Endometrium (tissue), 2 donors: ENCODE results near the gene SUFU.

Source experiments
- FAIRE-seq: peaks from 2 replicates; lab custom pipeline; 2012; peaks lifted over from hg19 to GRCh38; lab: Jason Lieb, UNC
- donor health status: control.
- donor health status: control.

The SUFU gene

DNA sequence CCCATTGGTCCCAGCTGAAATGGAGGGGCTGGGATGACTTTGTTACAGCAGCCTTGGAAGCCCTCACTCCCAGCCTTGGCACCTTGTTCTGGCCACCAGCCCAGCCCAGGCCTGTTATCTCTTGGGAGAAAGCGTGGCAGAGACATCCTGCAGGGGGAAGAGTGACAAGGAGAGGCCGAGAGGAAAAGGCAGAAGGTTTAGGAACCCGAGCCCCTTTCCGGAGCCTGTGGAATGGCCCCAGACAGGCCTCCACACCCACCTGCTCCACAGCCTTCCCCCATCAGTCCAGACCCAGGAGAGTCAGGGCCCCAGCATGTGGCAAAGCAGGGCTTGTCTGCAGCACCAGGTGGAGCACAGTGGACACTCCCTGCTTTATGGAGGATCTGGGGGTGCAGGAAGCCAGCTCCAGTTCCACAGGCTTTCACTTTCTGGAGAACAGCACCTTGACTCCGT, 116.4 kb downstream of the SUFU start:
- no peak for FAIRE-seq

DNA sequence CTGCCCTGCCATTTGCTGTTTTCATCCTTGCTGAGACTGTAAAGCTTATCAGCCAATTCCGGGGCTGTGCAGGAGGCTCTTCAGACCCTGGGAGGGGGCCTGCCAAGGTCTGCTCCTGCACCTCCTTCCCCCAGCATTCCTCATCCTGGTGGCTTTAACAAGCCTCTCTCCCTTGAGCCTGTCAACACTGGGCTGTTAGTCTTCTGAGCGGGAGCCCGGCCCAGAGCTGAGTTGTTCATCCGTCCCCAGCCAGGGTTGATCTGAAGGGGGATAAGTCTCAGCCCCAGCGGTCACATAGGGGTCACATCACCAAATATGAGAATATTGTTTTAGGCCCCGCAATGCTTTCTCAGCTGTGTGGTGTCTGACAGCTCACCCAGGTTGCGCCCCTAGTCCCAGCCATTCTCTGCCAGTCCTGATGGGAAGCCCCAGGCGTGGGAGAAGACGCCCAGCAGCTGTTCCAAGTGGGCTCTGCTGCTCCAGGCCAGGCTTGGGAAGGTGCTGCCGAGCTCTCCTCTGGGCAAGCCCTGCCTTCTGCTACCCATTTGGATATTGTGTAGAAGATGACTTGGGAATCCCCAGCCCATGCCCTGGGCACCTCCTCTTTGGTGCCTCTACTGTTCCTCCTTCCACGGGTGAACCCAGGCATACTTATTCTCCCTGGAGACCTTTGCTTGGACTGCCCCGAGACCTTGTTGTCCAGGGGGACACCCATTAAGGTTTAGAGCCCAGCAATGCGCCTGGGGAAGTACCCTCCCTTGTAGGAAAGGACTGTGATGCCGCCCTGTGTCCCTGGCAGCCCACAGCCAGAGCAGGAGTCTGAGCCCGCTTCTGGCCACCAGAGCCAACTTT, 117.0 kb downstream of the SUFU start:
- FAIRE-seq: no peak

DNA sequence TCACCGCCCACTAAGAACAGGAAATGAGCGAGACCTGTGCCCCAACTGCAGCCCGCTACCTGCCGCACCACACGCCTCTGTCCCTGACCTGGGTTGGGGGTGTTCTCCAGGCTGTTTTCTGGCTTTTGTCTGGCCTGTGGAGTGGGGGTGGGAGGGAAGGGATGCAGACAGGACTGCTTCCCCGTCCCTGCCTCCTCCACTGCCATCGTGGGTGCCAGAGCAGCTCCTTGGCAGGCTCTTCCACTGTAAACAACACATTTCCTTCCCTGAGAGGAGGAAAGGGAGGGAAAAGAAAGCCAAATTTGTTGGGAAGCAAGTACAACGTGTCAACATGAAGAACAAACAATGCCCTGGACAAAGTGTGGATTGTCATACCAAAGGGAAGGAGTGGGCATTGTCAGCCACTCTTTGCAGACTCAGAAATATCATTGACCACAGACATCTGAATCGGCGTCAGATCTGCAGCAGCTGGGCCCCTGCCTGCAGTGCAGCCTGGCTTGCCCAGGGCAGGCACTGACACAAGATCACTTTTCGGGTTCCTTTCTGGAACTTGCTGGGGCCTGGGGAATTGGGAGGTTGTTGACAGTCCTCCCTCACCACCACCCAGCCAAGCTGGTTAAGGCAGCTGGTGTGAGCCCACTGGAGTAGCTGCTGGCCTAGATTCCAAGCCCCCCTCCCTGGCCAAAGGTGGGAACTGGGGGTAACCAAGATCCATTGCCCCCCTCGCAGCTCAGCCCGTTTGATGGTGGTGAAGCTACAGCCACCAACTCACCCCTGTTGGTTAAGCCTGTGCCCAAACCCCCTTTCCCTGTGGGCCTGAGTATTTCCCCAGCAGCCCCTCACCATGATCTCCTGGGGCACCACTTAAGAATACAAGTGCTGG, 117.9 kb downstream of the SUFU start:
- no peak for FAIRE-seq

DNA sequence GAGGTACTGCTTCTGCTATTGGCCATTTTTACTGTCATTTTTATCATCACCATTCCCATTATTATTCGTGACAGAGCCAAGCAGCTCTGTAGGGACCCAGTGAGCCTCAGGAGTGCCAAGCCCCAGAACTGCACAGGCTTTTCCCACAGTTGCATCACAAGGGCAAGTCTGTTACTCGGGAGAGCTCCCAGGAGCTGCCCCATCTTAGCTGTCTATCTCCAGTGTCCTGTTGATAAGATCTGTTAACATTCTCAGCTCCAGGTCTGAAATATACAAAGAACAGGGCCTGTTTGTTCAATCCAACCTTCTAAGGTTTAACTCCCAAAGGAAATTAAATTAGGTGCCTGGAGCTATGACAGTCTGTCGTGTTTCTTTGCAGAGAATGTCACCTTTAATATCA, 120.3 kb downstream of the SUFU start:
- FAIRE-seq: no peak

DNA sequence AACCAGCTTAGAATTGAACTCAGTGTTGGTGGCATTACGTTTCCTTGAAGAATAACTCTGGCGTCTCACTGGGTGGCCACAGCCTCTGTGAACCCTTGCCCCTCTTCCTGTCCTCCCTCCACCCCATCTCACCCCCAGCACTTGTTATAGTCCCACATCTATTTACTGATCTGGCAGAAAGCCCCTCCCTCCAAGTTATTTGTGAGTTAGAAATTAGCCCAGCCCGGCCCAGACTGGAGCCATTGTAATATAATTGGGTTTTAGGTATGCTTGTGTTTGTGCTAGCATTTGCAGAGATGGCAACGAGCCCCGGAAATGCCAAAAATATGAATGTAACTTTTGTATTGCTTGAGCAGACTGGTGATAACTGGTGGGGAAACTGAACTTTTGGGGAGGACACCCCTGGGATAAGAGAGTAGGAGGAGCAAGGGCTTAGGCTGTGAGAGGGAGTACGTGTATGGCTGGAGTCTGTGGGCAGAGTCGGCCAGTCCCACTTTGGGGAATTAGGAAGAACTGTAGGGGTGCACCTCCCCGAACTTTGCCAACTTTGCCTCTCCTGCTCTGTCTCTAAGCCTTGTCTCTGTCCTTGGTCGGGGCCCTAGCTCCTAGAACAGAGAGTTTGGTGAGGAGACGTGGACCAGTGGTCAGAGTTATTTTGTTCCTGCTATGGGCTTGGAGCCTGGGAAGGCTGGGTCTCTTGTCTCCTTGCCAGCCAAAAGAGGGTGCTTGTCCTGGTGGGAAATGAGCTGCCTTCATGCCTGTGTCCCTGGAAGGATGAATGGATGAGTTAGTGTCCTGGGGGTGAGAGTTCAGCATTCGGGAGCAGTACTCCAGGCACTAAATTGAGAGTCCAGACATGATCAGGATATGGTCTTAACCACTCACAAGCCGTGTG, 121.2 kb downstream of the SUFU start:
- no peak for FAIRE-seq

DNA sequence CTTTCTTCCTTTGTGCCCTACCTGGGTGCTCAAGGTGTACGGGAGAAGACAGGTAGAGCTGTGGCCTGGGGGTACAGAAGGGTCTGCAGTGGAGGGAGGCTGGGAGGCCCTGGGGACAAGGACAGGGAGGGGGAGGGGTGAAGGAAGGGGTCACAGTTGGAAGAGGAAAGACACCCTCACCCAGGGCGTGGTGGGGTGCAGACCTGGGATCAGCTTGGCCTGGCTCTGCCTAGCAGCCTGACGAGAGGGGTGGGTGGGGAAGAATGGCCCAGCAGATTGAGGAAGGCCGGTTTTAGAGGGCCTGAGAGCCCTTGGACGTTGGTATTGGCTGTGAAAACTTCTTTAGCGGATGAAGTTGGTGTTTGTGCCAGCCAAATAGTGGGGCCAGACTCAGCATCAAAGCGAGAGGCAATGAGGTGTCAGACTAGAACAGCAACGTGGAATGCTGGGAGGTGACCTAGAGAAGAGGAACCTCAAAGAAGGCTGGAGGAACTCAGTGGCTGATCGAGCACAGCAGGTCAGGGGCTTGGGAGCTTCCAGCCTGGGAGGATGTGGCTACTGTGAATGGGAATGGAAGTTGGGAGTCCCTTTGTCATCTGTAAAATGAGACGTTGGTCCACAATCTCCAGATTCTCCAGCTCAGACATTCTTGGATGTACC, 122.4 kb downstream of the SUFU start:
- no peak for FAIRE-seq

DNA sequence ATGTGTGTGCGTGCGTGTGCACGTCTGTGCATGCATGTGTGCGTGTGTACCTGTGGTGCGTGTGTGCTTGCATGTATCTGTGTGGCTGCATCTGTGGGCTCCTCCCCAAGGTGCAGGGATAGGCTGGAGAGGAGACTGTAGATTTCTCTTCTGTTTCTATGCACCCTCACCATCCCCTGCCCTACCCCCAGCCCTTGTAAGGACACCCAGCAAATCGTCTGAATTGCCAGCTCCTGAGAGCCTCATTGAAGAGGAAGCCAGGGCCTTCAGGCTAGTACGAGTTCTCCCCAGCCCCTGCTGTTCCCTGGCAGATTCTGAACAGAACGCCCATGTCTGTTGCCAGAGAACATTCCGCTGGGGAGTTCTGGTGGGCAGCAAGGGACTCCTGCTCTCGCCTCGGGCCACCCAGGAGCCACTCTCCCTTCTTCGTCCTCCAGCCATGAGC, 123.5 kb downstream of the SUFU start:
- FAIRE-seq: no peak

DNA sequence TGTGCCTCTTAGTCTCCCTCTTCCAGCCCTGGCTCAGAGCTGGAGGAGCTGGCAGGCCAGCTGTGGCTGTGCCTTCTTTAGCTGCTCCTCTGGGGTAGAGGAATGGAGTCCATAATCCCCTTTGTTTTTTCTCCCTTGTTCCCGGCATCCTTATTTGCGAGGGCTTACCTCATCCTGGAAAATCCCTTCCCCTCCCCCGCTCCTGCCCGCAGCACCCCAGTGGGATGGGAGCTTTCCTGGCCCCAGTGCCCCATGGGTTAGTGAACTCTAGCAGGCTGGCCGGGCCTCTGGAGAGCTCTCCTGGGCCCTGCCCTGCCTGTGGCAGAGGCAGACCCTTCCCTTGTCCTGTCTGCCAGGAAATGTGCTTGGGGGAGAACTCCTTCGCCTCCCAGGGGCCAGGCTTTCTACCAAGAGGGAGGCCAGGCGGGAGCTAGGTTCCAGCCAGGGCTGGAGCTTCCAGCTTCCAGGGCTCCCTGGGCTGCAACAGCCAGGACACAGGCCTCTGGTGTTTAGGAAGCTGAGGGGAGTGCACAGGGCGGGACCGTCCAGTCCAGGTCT, 124.0 kb downstream of the SUFU start:
- FAIRE-seq: no peak

DNA sequence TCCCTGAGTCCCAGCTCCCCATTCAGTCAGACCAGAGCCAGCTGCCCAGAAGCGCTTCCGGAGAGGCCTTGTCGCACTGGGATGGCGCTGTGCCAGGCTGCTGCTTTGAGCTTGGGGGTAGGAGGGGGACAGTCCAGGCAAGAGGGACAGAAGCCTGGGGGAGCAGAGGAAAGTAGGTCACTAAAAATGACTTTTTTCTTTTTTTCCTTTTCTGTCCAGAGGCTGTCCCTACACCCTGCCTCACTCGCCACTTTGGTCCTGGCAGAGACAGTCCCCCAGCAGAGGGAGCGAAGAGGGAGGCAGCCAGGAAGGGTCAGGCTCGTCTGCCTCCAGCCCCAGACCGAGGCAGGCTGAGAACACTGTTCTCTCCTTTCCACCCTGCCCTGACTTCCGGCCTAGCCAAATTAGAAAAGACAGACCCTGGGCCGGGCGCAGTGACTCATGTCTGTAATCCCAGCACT, 124.7 kb downstream of the SUFU start:
- FAIRE-seq: no peak

DNA sequence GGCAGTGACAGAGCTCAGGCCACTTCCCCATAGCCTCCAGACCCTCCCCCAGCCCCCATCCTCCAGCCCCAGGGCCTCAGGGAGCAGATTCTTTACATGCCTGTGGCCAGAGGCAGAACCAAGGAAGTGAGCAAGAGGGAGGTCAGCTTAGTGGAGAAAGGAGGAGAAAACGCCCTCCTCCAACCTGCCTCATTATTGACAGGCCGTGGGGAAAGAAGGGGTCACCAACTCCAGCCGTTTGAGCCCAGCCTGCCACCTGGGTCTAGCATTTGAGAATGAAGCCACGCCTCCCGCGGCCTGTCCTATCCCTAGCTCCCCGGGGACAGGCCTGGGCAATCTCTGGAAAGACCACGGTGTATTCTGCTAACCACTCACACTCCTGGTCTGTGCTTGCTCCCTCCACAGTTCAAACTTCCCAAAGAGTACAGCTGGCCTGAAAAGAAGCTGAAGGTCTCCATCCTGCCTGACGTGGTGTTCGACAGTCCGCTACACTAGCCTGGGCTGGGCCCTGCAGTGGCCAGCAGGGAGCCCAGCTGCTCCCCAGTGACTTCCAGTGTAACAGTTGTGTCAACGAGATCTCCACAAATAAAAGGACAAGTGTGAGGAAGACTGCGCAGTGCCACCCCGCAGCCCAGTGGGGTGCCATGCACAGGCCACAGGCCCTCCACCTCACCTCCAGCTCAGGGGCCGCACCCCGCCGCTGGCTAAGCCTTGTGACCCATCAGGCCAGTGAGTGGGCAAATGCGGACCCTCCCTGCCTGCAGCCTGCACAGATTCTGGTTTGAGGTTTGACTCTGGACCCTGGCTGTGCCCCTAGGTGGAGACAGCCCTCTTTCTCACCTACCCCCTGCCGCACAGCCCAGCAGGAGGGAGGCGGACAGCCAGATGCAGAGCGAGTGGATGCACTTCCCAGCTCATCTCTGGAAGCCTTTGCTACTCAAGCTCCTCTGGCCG, 126.2 kb downstream of the SUFU start:
- no peak for FAIRE-seq

DNA sequence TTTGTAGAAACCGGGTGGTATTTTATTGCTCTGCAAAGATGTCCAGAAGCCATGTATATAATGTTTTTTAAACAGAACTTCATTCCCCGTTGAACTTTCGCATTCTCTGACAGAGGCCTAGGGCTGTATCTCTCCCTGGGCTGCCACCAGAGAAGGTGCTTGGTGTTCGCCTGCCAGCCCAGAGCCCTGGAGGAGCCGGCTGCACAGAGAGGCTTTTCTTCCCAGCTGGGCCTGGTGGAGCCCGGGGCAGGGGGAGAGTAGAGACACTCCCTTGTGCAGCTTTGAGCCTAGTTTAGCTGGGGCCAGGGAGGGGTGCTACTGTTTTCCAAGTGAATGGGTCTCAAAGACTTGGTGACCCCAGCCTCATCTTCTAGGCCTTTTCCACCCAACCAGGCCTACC, 126.9 kb downstream of the SUFU start:
- no peak for FAIRE-seq

DNA sequence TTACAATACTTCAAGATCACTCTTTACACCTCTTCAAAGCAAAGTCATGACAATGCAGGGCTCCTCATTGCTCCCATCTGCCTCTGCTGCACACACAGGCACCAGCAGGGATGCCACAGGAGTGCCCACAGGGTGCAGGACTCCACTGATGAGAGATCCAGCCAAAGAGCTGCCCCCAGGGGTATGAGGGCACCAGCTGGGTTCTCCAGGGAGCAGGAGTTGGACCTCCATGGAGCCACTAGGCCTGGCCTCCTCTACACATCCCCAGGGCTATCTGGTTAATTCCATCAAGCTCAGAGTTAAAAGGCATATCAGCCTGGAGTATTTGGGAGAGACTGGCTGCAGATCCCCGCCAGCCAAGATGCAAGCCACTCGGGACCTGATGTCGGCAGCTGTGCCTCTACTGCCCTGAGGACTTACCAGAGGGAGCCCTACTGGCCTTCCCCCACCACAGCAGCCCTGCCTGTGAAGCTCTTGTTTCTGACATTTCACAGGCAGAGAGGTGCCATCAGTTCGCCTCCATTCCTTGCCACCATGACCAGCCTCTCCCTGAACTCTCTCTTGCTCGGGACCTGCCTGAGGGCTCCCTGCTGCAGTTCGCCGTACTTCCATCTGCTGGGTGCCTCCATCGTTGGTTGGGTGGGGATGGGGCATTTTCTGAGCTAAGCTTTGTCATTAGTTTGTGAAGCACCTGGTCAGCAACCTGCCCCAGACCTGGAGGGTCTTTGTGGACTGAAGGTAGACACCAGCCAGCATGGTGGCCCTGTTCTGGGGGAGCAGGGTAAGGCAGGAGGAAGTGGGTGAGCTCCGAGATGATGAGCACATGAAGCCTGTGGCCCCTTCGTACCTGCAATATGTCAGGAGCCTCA, 128.0 kb downstream of the SUFU start:
- FAIRE-seq: no peak

DNA sequence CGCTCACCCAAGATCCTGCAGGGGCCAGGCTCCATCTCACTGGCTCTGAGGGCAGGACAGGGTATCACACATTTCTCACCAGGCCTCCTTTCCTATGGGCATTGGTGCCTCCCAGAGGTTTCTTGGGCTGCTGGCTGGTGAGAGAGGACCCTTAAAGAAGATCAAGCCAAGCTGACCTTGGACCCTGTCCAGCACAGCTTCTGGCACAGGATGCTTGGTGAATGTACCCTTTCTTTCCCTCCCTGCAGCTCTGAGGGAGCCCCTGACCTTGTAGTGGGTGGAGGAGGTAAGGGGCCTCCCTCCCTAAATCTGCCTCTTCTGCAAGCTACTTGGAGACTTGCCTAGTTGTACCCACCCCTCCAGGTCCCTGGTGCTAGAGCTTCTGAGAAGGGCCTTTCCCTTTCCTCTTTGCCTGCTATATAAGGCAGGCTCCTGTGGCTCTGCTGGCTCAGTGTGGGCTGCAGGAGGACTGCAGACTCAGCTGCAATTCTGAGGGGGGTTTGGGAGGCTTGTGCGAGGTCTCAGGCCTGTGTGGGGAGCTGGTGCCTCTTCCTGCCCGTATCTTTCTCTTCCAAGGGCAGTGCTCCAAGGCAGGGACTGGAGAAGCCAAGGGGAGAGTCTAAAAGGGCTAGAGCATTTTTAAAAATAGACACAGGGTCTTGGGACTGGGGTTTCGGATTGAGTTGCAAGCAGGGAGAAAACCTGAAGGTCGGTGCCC, 128.8 kb downstream of the SUFU start:
- no peak for FAIRE-seq

DNA sequence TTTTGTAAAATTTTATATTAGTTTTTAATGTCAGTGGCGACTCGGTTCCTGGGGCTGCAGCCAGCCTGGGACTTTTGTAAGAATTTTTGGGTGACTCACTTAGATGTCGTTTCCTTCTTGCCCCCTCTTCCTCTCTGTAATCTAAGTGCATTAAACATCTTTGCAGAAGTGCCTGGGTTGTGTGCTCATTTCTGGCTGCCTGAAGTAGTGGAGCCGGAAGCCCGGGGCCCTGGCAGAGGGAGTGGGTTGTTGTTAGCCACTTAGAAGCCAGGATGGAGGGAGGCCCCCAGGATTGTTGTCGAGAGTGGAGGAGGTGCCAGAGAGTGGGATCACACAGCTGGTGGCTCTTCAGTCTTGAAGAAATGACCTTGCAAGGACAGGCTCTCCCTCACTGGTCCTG, 129.5 kb downstream of the SUFU start:
- no peak for FAIRE-seq

DNA sequence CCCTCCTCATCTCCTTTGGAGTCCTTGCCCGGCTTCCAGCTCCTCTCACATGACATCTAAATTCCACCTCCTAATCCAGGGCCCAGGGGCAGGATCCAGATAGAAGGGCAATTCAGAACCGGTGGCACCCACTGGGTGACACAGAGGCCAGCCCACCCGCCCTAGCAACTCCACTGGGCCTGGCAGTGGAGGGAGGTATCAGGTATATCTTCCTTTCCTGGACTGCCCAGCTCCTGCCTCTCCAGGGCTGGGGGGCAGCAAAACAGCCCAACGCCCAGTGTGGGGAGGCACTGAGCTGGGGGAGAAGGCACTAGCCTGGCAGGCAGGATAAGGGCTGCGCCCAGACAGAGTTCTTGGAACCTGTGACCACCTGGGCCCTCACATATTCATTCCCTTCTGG, 130.1 kb downstream of the SUFU start:
- FAIRE-seq: no peak

DNA sequence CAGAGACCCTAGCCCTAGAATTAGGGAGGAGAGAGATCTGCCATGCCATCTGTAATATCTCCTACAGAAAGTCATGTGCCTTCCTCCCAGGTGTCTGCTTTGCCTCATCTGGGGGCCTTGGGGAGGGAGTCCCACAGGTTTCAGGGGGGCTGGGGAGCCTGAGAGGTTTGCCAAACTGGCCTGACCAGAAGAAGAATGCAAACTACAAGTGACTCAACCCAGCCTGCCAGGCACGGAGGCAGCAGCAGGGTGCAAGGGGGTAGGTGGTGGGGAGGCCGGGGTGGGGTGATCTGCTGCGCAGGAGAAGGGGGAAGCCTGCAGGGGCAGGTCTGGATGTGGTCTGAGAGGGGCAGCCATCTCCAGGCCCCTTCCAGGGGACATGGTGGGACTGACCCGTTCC, 130.9 kb downstream of the SUFU start:
- FAIRE-seq: no peak

DNA sequence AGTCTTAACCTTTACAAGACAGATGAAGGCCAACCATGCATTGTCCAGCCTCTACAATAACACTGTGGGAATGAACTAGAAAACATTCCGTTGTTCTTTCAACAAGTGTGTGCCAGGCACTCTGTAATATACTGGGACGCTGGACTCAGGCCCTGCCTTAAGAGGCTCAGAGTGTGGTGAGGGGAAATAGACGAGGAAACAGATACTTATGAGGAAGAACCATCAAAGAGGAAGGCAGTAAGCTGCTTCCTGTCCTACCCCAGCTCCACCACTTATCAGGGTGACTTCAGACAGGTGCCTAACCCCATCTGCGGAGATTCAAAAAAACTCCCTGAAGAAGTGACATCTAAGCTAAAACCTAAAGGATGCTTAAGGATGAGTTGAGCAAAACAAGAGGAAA, 131.6 kb downstream of the SUFU start:
- no peak for FAIRE-seq

DNA sequence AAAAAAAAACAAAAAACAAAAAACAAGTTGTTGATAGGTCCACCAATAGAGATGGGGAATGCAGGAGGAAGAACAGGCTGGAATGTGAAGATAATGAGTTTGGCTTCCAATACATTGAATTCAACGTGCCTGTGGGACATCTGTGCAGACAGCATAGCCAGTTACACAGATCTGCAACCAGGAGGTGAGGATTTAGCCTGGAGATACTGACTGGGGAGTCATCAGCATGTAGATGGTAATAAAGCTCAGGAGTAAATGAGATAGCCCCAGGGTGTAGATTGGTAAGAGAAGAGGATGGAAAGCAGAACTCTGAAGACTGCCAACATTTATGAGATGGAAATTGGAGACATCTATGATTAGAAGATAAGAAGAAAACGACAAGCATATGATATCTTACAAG, 135.8 kb downstream of the SUFU start:
- no peak for FAIRE-seq
